H9 (cell line): ENCODE measurements around the gene WASHC2A. TPM values are rescaled to one million over a fixed set of nuclear protein-coding genes. Genes with fewer than 3 reads are reported as not detected.
"Not testable (repeated sequence)": the region's sequence is repeated elsewhere in the genome, so short reads cannot be mapped to it uniquely, and the experiment has no call there.

ENCODE experiments used
- DNase-seq: peaks from one replicate; pipeline ENCODE4 v3.0.0-alpha.2; 2017
- H2AFZ ChIP-seq: one replicate; pipeline ENCODE4 v1.6.1; 2013; ENCODE audit warnings: mild to moderate bottlenecking, low read length, control low read depth, moderate library complexity
- H2AK5ac ChIP-seq: 2 replicates; pipeline ENCODE4 v1.6.1; 2013; ENCODE audit warnings: low read length, control low read depth, mixed read lengths; ENCODE audit not compliant: insufficient read length
- H2BK120ac ChIP-seq: one replicate; pipeline ENCODE4 v1.6.1; 2013; ENCODE audit warnings: low read depth, mild to moderate bottlenecking, low read length, control low read depth, inconsistent platforms; ENCODE audit not compliant: poor library complexity, severe bottlenecking
- H2BK12ac ChIP-seq: 2 replicates; pipeline ENCODE4 v1.6.1; 2013; ENCODE audit warnings: low read length, control low read depth, mixed read lengths, low read depth; ENCODE audit not compliant: insufficient read length
- H2BK15ac ChIP-seq: 2 replicates; pipeline ENCODE4 v1.6.1; 2013; ENCODE audit warnings: low read depth, low read length, control low read depth
- H2BK20ac ChIP-seq: one replicate; pipeline ENCODE4 v1.6.1; 2013; ENCODE audit warnings: low read depth, mild to moderate bottlenecking, low read length, control low read depth, inconsistent platforms; ENCODE audit not compliant: poor library complexity, severe bottlenecking
- H2BK5ac ChIP-seq: 2 replicates; pipeline ENCODE4 v1.6.1; 2013; ENCODE audit warnings: low read length, control low read depth, mixed read lengths; ENCODE audit not compliant: insufficient read length
- H3K14ac ChIP-seq: 2 replicates; pipeline ENCODE4 v1.6.1; 2013; ENCODE audit warnings: low read length, control low read depth; ENCODE audit not compliant: insufficient read depth
- H3K18ac ChIP-seq: 2 replicates; pipeline ENCODE4 v1.6.1; 2013; ENCODE audit warnings: low read depth, mild to moderate bottlenecking, mixed read lengths, low read length, control low read depth; ENCODE audit not compliant: insufficient read length
- H3K23ac ChIP-seq: 2 replicates; pipeline ENCODE4 v1.6.1; 2013; ENCODE audit warnings: low read length, control low read depth, mixed read lengths, low read depth; ENCODE audit not compliant: insufficient read length
- H3K23me2 ChIP-seq: 2 replicates; pipeline ENCODE4 v1.6.1; 2013; ENCODE audit warnings: low read depth, mild to moderate bottlenecking, mixed read lengths, low read length, control low read depth; ENCODE audit not compliant: insufficient read length, poor library complexity, severe bottlenecking
- H3K27ac ChIP-seq: 2 replicates; pipeline ENCODE4 v1.5.1; 2013; ENCODE audit warnings: low read length, control low read depth, mixed read lengths, low read depth; ENCODE audit not compliant: insufficient read length
- H3K27me3 ChIP-seq: 2 replicates; pipeline ENCODE4 v1.6.1; 2013; ENCODE audit warnings: low read length, control low read depth, inconsistent platforms; ENCODE audit not compliant: insufficient read depth
- H3K4ac ChIP-seq: 2 replicates; pipeline ENCODE4 v1.6.1; 2013; ENCODE audit warnings: low read depth, mild to moderate bottlenecking, control low read depth, inconsistent platforms, low read length, moderate library complexity
- H3K4me1 ChIP-seq: 2 replicates; pipeline ENCODE4 v1.6.1; 2013; ENCODE audit warnings: low read length, control low read depth, inconsistent platforms; ENCODE audit not compliant: insufficient read depth
- H3K4me2 ChIP-seq: 2 replicates; pipeline ENCODE4 v1.6.1; 2013; ENCODE audit warnings: low read length, control low read depth, mixed read lengths; ENCODE audit not compliant: insufficient read length, insufficient read depth
- H3K56ac ChIP-seq: 2 replicates; pipeline ENCODE4 v1.6.1; 2013; ENCODE audit warnings: low read depth, mild to moderate bottlenecking, mixed read lengths, low read length, control low read depth; ENCODE audit not compliant: insufficient read length
- H3K79me1 ChIP-seq: 2 replicates; pipeline ENCODE4 v1.6.1; 2013; ENCODE audit warnings: low read depth, mild to moderate bottlenecking, moderate library complexity, low read length, control low read depth, inconsistent platforms; ENCODE audit not compliant: insufficient read depth, poor library complexity, severe bottlenecking
- H3K79me2 ChIP-seq: 2 replicates; pipeline ENCODE4 v1.6.1; 2013; ENCODE audit warnings: low read length, control low read depth, inconsistent platforms; ENCODE audit not compliant: insufficient read depth
- H3K9ac ChIP-seq: 2 replicates; pipeline ENCODE4 v1.6.1; 2013; ENCODE audit warnings: low read length, control low read depth, mixed read lengths; ENCODE audit not compliant: insufficient read length; ENCODE audit errors: extremely low read depth
- H3K9me3 ChIP-seq: one replicate; pipeline ENCODE4 v1.6.1; 2013; ENCODE audit warnings: low read depth, low read length, inconsistent platforms; ENCODE audit not compliant: control insufficient read depth
- H3T11ph ChIP-seq: one replicate; pipeline ENCODE4 v1.6.1; 2013; ENCODE audit warnings: mild to moderate bottlenecking, low read length, control low read depth, inconsistent platforms
- H4K20me1 ChIP-seq: one replicate; pipeline ENCODE4 v1.6.1; 2013; ENCODE audit not compliant: control insufficient read depth, insufficient read length, insufficient read depth
- H4K5ac ChIP-seq: 2 replicates; pipeline ENCODE4 v1.6.1; 2013; ENCODE audit warnings: low read depth, mild to moderate bottlenecking, mixed read lengths, low read length, control low read depth; ENCODE audit not compliant: insufficient read length
- H4K8ac ChIP-seq: replicated peaks from 2 replicates; pipeline ENCODE4 v1.6.1; 2013; ENCODE audit warnings: low read length, control low read depth, mixed read lengths, low read depth; ENCODE audit not compliant: insufficient read length
- H4K91ac ChIP-seq: 2 replicates; pipeline ENCODE4 v1.6.1; 2013; ENCODE audit warnings: low read depth, mild to moderate bottlenecking, moderate library complexity, mixed read lengths, low read length, control low read depth; ENCODE audit not compliant: insufficient read length
- H3K27ac Mint-ChIP-seq, 3 experiments: 2 replicates in 2 of 3; 3 replicates in 1 of 3; pipeline ENCODE4 v1.8.0; 2020 to 2021; ENCODE audit warnings: mixed read lengths in 3 of 3, mild to moderate bottlenecking in 1 of 3, moderate library complexity in 1 of 3
- H3K27me3 Mint-ChIP-seq: 2 replicates; pipeline ENCODE4 v1.8.0; 2021; ENCODE audit warnings: low read depth, mild to moderate bottlenecking, moderate library complexity, mixed read lengths
- H3K36me3 Mint-ChIP-seq, 3 experiments: 2 replicates in 2 of 3; 3 replicates in 1 of 3; pipeline ENCODE4 v1.8.0; 2020 to 2021; ENCODE audit warnings: low read depth in 3 of 3, mixed read lengths in 3 of 3; ENCODE audit not compliant: insufficient read depth in 1 of 3
- H3K4me1 Mint-ChIP-seq, 2 experiments: 2 replicates each; pipeline ENCODE4 v1.8.0; 2020; ENCODE audit warnings: mixed read lengths in 2 of 2
- H3K4me3 Mint-ChIP-seq, 2 experiments: 2 replicates in 1 of 2; 3 replicates in 1 of 2; pipeline ENCODE4 v1.8.0; 2020 to 2021; ENCODE audit warnings: mild to moderate bottlenecking in 2 of 2, mixed read lengths in 2 of 2, moderate library complexity in 1 of 2
- H3K9me3 Mint-ChIP-seq, 2 experiments: 2 replicates in 1 of 2; 3 replicates in 1 of 2; pipeline ENCODE4 v1.8.0; 2020; ENCODE audit warnings: mild to moderate bottlenecking in 2 of 2, mixed read lengths in 2 of 2, moderate library complexity in 1 of 2
- WGBS: extraction: QIAGEN DNeasy Blood & Tissue Kit; methylation state at CpG from one replicate; pipeline ENCODE4 v1.1.7; 2013; ENCODE audit warnings: missing lambda C conversion rate, low lambda C conversion rate, mixed read lengths; ENCODE audit not compliant: insufficient read length; ENCODE audit errors: extremely low coverage; 5-methylcytosine and 5-hydroxymethylcytosine counted together
- total RNA-seq: library from RNA; stranded (reverse); gene quantifications from 2 replicates; pipeline ENCODE4 v1.2.1, GENCODE V29; 2021
- TF ChIP-seq, protein P1 (sequence below): fragments of 200-600 bp; sonication (generic); conservative IDR thresholded peaks from 3 replicates; pipeline ENCODE4 v1.8.0; 2021; ENCODE audit warnings: antibody characterized with exemption, mild to moderate bottlenecking

Gene WASHC2A
- total RNA-seq, 1 experiment from 2014 or later, result 32.1 TPM

DNA sequence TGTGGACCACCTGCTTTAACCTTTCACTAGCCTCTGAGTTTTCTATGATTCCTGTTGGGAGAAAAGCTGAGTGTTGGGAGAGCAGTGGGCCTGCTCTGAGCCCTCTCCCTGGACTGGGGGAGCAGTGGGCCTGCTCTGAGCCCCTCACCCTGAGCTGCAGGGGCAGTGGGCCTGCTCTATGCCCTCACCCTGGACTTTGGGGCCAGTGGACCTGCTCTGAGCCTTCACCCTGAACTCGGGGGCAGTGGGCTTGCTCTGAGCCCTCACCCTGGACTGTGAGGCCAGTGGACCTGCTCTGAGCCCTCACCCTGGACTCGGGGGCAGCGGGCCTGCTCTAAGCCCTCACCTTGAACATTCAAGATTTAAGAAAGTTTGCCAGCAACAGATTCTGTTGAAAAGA lies 46.1 kb upstream of the WASHC2A start:
- no peak overlapping the region for H3K4ac ChIP-seq
- H3K36me3 Mint-ChIP-seq, result no peaks in the 10 kb centered on the region
- H2AK5ac ChIP-seq, result no peak overlapping the region
- H3K23me2 ChIP-seq, result no peaks in the 10 kb centered on the region
- H3K9me3 ChIP-seq, result no peaks in the 10 kb centered on the region
- H3K9ac ChIP-seq, result no peak overlapping the region
- DNase-seq, result no peak
- no peaks in the 10 kb centered on the region for H3K79me1 ChIP-seq
- H2BK15ac ChIP-seq, result no peak overlapping the region
- no peak overlapping the region for H3K56ac ChIP-seq
- no peak overlapping the region for H2BK5ac ChIP-seq
- WGBS, result no CpG with 5 or more reads among the region's 3 CpGs
- H3K23ac ChIP-seq, result no peak overlapping the region
- no peak overlapping the region for H3K4me2 ChIP-seq
- peak overlapping the region in 1 of 3 experiments; percentile 57; a peak in 1 of 7 replicates for H3K27ac Mint-ChIP-seq
- no peak overlapping the region for H4K91ac ChIP-seq
- H3K4me1 ChIP-seq, result no peaks in the 10 kb centered on the region
- H3T11ph ChIP-seq, result no peak overlapping the region
- no peaks in the 10 kb centered on the region for H3K27me3 Mint-ChIP-seq
- H3K4me3 Mint-ChIP-seq, result no peak overlapping the region
- H4K8ac ChIP-seq, result no peak overlapping the region
- H3K9me3 Mint-ChIP-seq, result no peaks in the 10 kb centered on the region; a peak in 1 of 5 replicates
- no peak overlapping the region for H2BK20ac ChIP-seq
- no peak overlapping the region for H2BK120ac ChIP-seq
- no peaks in the 10 kb centered on the region for H3K27me3 ChIP-seq
- TF ChIP-seq, protein P1, sequence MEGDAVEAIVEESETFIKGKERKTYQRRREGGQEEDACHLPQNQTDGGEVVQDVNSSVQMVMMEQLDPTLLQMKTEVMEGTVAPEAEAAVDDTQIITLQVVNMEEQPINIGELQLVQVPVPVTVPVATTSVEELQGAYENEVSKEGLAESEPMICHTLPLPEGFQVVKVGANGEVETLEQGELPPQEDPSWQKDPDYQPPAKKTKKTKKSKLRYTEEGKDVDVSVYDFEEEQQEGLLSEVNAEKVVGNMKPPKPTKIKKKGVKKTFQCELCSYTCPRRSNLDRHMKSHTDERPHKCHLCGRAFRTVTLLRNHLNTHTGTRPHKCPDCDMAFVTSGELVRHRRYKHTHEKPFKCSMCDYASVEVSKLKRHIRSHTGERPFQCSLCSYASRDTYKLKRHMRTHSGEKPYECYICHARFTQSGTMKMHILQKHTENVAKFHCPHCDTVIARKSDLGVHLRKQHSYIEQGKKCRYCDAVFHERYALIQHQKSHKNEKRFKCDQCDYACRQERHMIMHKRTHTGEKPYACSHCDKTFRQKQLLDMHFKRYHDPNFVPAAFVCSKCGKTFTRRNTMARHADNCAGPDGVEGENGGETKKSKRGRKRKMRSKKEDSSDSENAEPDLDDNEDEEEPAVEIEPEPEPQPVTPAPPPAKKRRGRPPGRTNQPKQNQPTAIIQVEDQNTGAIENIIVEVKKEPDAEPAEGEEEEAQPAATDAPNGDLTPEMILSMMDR, result no peak
- H3K27ac ChIP-seq, result no peak overlapping the region
- no peaks in the 10 kb centered on the region for H3K79me2 ChIP-seq
- no peaks in the 10 kb centered on the region for H3K4me1 Mint-ChIP-seq
- no peak overlapping the region for H3K14ac ChIP-seq
- H2BK12ac ChIP-seq, result no peak overlapping the region
- H3K18ac ChIP-seq, result no peak overlapping the region
- no peaks in the 10 kb centered on the region for H4K20me1 ChIP-seq
- H4K5ac ChIP-seq, result no peak overlapping the region
- H2AFZ ChIP-seq, result no peak overlapping the region

DNA sequence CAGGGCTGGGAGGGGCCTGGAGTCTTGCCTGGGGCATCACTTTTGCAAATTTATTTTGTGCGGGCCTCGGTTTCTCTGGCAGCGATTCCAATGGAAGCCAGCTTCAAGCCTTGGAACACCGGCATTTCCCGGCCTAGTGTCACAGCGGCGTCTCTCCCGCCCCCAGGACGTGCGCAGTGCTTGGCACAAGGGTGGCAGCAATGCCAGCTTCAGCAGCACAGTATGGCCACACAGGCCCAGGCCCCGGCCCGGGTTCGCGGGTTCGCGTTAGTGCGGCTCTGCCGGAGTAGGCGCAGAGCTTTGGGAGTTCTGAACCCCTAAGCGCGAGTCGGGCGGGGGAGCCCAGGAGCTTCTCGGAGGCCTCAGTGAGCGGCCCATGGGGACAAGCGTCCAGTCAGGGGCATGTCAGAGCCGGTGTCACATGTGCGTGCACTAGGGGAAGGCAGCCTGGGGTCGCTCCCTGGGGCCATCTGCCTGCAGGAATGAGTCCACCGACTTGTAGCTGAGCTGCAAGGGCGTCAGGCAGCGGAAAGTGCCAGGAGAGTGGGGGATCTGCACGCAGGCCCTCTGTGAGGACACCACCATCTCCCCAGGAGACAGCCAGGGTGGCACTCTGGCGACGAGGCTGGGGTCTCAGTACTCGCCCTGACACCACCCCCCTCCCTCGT lies 42.9 kb upstream of the WASHC2A start:
- not testable (repeated sequence) for H3K27me3 ChIP-seq, H3K4ac ChIP-seq, H2BK15ac ChIP-seq, H2BK12ac ChIP-seq, H3K36me3 Mint-ChIP-seq, H2BK120ac ChIP-seq, H4K5ac ChIP-seq, H3K56ac ChIP-seq, H2AFZ ChIP-seq, H3K4me2 ChIP-seq, H3K79me2 ChIP-seq, H3K27ac Mint-ChIP-seq, H3K9ac ChIP-seq, H3K18ac ChIP-seq, H3K23me2 ChIP-seq, DNase-seq, H3K27me3 Mint-ChIP-seq, H3K14ac ChIP-seq, H2BK5ac ChIP-seq, H4K91ac ChIP-seq, H3K4me3 Mint-ChIP-seq, H3K4me1 ChIP-seq, H3K23ac ChIP-seq, H4K8ac ChIP-seq, H4K20me1 ChIP-seq, H3K9me3 Mint-ChIP-seq, H3T11ph ChIP-seq, H2AK5ac ChIP-seq, H3K4me1 Mint-ChIP-seq, H3K79me1 ChIP-seq, H3K27ac ChIP-seq, H2BK20ac ChIP-seq, H3K9me3 ChIP-seq
- no CpG with 5 or more reads among the region's 37 CpGs for WGBS
